Ecto neural progenitor cell (in vitro differentiated cells): ENCODE data around the gene CHKA.

Experiments used
- DNase-seq: peaks from one replicate; pipeline ENCODE4 v3.0.0-alpha.2; 2018; ENCODE audit warnings: low spot score

The CHKA gene

DNA sequence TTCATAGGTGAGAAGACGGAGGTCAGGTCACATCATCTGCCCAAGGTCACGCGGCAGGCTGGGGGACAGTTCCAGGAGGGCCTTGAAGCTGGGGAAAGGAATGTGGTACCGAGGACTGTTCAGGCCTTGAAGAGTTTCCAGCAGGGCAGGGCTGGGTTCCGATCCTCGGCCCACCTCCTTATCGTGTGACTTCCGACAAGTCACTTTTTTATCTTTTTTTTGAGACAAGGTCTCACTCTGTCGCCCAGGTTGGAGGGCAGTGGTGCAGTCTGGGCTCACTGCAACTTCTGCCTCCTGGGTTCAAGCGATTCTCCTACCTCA is 90.1 kb downstream of the CHKA start:
- DNase-seq: no peak

DNA sequence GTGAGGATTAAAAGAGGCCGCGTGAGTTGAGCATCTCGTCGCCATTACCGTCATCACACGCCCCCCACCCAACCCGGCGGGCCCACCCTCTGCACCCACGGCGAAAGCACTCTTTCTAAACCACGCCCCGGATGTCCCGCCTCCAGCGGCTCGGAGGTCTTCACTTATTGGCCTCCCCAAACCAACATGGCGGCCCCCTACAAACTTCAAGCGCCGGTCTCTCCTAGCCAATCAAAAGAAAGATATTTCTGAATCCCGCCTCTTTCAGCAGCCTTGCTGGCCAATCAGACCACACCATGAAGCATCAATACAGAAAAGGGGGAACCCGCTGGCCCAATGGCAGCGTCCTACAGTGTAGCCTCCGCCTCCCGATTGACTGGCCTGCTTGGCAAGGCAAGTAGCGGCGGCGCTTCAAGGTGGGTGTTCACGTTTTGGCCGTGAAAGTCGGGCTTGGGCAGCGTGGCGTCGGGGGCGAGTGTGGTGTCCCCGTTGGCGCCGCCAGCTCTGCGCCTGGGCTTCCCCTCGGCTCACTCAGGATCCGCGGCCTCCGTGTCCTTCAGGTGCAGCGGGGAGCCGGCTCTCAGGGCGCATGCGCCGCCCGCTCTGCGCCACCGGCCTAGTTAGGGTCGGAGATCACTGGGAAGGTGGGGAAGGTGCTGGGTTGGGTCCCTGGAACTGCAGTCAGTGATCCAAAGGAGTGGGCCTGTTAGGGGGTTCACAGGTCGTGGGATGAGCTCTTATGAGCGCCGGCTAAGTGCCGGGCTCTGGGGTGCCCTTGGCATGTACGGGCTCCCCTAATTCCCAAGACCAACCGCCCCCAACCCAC is 90.7 kb downstream of the CHKA start, which contains the start of gene NDUFS8:
Gene NDUFS8, plus strand, starts transcription at position 364 of the 826 bp plus-strand sequence. CDS start 1,471 bp downstream, outside the sequence.
- DNase-seq: peak; percentile 97

DNA sequence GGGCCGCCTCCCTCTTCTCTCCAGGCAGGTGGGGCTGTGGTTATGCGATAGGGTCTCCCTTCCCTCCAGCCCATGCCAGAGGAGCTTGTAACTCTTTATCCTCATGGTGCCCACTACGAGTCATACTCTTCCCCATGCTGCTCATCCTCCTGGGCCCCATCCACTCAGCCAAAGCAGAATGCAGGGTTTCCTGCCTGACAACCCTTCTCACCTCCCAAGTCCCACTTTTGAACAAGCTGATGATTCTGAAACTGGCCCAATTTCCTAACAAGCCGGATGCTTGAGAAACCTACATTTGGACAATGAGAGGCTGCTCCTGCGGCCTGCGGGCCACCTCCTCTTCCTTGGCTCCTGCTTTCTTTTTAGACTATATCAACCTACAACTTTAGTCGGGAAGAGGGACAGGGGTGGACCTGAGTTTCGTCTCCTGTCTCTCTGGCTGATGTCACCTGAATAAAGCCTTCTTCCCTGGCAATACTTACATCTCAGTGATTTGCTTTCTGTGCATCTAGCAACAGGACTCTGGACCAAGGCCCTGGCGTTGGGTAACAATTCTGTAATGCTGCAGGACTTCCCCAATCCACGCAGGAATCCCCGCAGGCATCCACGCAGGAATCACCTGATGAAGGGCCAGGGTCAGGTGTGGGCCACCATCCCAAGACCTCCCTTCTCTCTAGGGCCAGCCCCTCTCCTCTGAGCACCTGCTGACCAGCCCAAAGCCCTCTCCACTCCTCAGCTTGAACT is 92.2 kb downstream of the CHKA start:
- DNase-seq: no peak

DNA sequence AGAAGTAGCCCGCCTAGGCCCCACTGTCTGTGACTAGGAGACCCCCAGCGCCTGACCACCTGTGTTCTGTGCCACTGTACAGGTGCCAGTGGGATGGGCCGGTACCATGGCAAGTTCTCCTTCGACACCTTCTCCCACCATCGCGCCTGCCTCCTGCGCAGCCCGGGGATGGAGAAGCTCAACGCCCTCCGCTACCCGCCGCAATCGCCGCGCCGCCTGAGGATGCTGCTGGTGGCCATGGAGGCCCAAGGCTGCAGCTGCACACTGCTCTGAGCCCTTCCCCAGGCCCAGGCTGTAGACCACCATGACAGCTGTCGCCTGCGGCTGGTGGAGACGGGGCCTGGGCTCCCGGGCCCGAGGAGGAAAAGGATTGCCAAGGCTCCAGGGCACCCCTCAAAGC is 93.5 kb downstream of the CHKA start:
- DNase-seq: no peak

DNA sequence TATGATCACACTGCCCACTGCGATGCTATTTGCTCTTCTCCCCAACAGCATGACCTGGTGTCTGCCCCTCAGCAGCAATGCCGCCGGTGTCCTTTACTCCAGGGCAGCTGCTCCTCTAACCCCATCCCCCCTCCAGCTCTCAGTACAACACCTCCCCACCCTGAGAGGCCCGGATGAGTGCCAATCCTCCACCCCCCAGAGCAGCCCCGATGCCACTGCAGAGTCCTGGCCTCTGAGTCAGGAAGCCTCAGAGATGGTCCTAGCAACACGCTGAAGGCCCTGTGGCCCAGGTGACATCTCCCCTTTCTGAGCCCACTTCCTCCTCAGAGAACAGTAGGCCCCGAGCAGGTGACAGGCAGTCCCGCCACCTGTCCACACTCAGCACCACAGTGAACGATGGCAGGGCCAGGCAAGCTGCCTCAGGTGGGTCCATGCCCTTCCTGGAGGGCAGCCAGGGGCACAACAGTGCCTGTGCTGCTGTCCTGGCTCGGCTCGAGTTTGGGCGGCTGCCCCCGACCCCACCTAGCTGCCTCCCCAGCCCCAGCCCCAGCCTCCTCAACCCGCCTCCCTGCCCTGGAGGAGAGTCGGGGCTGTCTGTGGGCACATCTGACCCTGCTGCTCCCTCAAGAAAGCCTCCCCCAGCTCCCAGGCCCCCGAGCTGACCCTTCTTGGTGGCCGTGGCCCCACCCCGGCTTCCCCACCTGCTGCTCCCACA is 94.6 kb downstream of the CHKA start:
- no peak for DNase-seq

DNA sequence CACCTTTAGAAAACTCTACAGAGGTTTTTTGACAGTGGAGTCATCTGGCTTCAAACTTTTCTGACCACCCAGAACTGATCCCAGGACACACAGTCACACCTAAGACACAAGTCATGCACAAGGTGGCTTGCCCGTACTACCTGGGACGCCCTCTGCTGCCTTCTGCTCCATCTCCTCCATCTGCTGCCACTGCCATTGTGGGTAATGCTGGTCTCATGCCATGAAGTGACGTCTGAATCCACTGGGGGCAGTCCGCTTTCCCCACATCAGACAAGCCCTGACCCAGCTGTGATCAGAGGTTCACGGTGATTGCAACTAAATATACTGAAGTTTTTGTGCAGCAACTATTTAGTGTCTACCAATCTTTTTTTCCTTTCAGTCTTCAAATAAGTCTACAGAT is 96.1 kb downstream of the CHKA start:
- no peak for DNase-seq

DNA sequence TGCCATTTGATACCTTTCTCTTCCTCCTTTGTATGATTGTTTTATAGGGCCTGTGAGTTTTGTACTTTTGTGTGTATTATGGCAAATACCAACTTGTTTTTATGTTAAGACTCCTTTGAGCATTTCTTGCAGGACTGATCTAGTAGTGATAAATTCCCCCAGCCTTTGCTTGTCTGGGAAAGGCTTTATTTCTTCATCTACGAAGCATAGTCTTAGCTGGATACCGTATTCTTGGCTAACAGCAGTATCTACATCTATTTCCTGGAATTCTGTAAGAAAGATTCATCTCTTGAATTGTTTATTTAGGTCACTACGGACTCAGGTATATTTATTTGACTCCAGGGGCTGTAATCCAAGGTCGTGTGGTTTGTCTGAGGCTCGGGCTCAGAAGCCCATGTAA is 96.7 kb downstream of the CHKA start:
- no peak for DNase-seq

DNA sequence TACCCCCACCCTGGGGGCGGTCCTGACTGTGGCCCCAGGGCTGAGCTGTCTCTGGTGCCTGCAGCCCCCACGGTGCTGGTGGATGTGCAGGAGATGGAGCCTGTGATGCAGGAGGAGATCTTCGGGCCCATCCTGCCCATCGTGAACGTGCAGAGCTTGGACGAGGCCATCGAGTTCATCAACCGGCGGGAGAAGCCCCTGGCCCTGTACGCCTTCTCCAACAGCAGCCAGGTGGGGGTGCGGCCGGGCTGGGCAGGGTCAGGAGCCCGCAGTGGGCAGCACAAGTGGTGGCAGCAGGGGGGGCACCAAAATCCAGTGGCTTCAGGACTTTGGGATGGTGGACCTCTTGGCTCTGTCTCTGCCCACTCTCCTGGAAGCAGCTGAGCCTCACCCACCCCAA is 98.7 kb downstream of the CHKA start:
- DNase-seq: no peak

DNA sequence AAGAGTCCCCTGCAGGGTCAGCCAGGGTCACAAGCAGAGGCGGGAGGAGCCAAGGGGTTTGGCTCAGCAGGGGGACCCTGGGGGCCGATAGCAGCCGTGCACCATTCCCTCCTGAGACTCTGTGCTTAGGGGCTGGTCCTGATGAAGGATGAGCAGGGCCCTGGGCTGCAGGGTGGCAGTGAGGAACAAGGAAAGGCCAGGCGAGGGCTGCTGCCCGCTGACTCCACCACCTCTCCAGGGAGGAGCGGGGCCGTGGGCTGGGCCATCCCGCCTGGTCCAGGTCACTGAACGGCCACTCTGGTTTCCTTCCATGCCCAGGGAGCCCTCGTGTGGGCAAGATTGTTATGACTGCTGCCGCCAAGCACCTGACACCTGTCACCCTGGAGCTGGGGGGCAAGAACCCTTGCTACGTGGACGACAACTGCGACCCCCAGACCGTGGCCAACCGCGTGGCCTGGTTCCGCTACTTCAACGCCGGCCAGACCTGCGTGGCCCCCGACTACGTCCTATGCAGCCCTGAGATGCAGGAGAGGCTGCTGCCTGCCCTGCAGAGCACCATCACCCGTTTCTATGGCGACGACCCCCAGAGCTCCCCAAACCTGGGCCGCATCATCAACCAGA is 99.9 kb downstream of the CHKA start:
- DNase-seq: peak; percentile 68

DNA sequence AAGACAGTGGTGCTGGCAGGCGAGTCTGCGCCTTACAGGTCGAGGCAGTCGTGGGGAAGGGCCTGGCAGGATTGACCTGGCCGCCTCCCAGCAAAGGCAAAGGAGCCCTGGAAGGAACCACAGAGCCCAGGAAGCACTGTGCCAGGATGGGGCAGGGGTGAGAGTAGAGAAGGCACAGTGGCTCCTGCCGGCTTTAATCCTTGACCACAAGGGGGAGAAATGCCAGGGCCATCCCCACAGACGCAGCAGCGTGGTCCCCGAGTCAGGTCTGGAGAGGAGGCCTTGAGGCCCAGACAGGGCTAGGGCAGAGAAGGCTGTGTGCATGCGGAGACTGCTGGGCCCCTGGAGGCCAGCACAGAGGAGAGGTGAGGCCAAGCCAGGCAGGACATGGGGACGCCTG is 100.6 kb downstream of the CHKA start:
- DNase-seq: peak; percentile 61

DNA sequence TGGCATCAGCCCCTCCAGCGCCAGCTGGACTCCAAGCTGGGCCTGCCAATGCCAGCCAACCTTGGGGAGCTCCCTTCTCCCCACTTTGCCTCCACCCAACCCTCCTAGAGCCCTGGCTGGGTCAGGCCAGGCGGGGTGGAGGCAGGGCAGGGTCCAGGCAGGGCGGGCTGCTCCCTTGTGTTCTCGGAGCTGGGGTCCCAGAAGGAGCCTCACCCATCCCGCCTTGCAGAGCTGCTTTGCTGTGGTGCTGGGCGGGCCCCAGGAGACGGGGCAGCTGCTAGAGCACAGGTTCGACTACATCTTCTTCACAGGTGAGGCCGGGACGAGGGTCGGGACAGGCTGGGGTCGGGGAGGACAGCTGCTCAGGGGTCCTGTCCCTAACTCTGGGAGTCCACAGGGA is 101.7 kb downstream of the CHKA start:
- DNase-seq: no peak

DNA sequence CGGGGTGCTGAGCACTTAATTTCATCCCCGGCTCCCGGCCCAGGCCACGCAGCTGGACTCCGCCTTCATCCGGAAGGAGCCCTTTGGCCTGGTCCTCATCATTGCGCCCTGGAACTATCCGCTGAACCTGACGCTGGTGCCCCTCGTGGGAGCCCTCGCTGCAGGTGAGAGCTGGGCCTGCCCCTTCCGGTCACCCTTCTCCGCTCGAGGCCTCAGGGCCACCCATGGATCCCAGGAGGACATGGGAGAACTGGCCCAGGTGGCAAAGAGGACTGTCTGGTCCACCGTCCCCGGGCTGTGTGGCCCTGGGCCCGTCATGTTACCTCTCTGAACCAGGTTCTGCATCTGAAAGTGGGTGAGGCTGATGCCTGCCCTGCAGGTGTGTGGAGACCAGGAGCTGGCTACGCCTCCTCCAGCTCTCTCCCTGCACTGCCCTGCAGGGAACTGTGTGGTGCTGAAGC is 102.4 kb downstream of the CHKA start:
- no peak for DNase-seq

DNA sequence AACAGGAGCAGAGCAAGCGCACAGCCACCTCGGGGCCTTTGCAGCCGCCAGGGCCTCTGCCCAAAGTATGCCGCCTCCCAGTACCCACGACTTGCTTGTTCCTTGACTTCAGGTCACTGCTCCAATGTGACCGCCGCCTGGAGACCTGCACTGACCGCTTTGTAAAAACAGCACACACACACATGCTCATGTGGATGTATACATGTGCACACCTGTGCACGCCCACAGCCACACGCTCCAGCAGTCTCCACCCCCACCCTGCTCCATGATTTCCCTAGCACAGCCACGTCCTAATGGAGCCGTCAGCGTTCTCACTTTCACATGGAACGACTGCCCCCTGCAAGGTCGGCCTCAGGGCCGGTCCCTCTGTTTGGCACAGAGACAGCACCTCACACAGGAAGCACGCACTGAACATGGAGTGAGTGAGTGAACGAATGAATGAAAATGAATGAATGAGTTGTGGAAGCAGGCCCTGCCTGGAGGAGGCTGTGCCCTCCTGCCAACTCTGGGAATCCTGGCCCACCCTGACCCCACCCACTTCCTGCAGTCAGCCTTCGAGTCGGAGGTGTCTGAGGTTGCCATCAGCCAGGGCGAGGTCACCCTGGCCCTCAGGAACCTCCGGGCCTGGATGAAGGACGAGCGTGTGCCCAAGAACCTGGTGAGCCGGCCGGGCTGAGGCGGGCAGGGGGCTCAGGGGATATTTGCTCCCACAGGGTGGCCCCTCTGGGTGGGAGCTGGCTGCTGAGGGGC is 103.0 kb downstream of the CHKA start:
- DNase-seq: no peak

DNA sequence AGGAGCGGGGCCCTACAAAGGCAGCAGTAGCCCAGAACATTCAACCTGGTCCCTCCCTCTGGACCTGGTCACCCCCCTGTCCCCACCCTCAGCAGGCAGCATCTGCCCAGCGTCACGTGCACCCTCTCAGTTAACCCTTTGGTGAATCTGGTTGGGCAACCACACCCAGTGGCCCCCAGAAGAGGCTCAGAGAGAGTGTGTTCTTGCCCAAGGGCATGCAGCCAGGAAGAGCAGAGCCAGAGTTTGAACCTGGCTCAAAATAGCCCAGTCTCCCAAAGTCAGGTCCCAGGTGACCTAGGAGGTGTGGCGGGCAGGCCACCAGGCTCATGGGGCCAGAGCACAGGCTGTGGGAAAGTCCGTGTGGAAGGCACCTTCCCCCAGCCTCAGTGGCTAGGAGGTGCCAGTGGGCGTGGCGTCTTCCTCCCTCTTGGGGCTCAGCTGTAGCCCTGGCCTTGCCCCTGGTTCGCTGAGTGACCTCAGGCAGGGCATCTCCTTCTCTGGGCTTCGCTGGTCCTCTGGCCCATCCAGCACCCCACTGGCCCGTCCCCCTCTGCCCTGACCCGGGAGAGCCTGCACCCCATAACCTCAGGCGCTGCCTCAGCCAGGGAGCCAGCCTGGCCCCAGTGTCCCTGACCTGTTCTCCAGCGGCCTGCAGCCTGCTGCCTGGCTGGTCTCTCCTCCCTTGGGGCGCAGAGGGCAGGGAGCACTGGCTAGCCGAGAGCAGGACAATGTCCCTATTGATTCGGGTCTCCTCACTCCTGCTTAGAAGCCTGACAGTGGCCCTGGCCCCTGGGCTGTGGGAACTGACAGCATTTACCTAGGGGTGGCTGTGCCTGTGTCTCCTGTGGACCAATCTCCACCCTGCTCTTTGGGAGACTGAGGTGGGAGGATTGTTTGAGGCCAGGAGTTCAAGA is 104.0 kb downstream of the CHKA start:
- DNase-seq: no peak

DNA sequence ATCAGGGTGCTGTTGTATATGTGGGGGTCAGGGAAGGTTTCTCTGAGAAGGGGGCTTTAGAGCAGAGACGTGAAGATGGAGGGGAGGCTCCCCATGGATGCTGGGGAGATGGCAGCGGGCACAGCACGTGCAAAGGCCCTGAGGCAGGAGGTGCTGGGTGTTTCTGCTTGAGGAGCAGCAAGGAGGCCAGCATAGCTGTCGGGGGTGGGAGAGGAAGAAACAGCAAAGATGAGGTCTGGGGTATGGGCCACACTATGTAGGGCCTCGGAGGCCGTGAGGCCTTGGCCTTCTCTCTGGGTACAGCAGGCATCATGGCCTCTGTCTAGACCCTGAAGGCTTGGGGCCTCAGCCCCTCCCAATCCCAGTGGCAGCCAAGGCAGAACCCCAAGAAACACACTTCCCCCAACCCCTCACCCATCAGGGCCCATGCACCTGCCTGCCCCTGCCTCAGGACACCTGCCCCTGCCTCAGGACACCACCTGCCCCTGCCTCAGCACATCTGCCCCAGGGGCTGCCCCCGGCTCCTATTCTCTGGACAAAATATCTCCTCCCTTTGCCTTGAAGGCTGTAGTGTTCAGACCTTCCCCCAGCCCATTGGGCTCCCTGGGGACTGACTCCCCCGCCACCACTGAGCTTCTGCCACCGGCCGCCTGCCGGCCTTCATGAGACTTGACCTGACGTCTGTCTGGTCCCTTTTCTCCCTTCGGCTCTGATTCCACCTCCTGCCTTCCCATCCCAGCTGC is 104.9 kb downstream of the CHKA start:
- no peak for DNase-seq

DNA sequence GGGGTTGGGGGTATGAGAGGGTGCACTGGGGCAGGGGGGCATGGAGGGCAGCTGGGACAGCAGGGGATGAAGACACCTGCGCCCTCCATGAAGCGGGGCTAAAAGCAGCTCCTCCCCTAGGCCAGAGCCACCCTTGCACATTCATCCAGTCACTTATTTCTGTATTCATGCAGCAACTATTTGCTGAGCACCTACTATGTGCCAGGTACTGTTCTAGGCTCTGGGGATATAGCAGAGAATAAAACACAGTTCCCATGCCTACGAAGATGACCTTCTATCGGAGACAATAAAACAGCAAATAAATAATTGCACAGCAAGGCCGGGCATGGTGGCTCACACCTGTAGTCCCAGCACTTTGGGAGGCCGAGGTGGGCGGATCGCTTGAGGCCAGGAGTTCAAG is 105.7 kb downstream of the CHKA start:
- DNase-seq: no peak

DNA sequence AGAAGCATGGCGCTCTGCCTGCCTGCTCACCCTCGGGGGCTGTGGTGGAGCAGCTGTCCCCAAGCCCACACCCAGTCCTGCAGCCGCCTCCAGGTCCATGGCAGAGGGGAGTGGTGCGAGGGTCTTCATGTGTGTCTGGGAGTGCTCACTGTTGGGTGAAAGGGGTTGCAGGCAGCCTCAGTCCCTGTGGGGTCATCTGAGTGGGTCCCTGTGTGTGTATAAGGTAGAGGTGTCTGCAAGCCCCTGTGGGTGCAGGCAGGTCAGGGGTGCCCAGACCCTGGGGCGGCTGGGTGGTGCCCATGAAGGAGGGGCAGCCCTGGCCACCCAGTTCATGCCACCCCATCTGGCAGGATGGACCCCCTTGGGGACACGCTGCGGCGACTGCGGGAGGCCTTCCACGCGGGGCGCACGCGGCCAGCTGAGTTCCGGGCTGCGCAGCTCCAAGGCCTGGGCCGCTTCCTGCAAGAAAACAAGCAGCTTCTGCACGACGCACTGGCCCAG is 106.2 kb downstream of the CHKA start:
- no peak for DNase-seq

DNA sequence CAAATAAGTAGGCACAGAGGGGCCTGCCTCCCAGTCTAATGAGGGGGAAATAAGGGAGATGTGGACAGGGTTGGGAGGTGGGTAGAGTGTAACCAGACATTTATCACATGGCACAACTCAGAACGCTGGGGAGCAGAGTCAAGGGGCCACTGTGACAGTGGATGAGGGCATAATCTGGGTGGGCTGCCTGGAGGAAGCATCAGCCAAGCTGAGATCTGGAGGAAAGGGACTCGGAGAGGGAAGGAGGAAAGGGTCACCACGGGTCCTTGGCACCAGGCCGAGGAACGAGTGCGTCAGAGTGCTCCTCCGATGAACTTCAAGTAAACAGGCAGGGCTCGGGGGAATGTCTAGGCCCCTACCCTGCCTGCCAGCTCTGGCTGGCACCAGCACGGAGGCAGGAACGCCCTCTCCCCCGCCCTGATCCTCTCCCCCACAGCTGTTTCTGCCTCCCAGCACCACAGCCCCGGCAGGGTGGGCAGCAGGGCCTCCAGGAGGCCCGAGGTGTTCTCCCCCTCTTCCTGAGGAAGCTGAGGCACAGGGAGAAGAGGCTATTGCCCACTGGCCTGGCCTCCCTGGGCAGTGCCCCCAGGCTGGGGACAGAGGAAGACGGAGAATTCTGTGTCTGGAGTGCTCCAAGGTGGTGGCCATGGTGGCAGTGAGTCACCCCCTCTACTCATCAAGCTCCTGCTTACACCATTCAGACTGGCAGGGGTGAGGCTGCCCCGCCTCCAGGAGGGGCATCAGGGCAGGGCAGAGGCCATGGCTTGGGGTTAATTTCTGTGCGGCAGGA is 106.8 kb downstream of the CHKA start:
- no peak for DNase-seq
